B cell (primary cell): ENCODE measurements around the gene ACAP1. TPM values are rescaled to one million over a fixed set of nuclear protein-coding genes. Genes with fewer than 3 reads are reported as not detected.

ENCODE experiments used
- ATAC-seq: fragments of 200-7000 bp; cut with Tn5 transposase; one replicate; pipeline ENCODE4 v1.10.0; 2021; ENCODE audit warnings: low read depth, mild to moderate bottlenecking, moderate number of reproducible peaks, moderate library complexity
- CTCF ChIA-PET: fragments of 350-600 bp; sonication (Branson Sonifier 250); formaldehyde crosslinking; loops from one replicate; lab custom pipeline; 2021; ENCODE audit warnings: antibody characterized with exemption, inconsistent platforms; lab: Charles Lee
- POLR2A ChIA-PET: fragments of 350-600 bp; sonication (Branson Sonifier 250); formaldehyde crosslinking; loops from one replicate; lab custom pipeline; 2021; ENCODE audit warnings: antibody characterized with exemption; lab: Charles Lee
- DNase-seq: peaks from one replicate; pipeline ENCODE4 v3.0.0; 2013
- H2AFZ ChIP-seq: 2 replicates; pipeline ENCODE4 v1.6.1; 2012; ENCODE audit warnings: mild to moderate bottlenecking, low read depth, low read length; ENCODE audit not compliant: insufficient read depth, poor library complexity, severe bottlenecking
- H3K27ac ChIP-seq, 2 donors: 1 replicate in 1 of 2; 2 replicates in 1 of 2; pipeline ENCODE4 v1.5.1; 2012 to 2013; ENCODE audit warnings: low read length in 2 of 2, mild to moderate bottlenecking in 2 of 2, moderate library complexity in 1 of 2
- H3K27me3 ChIP-seq, 4 experiments: fragments of 200-600 bp in 1 of 4; sonication (generic) in 1 of 4; replicated peaks in 1 of 4; 1 replicate in 2 of 4; 2 replicates in 2 of 4; pipeline versions ENCODE4 v1.6.1 to v1.7.0; 2013 to 2016; ENCODE audit warnings: low read length in 3 of 4, mild to moderate bottlenecking in 2 of 4, mixed read lengths in 1 of 4, moderate library complexity in 1 of 4; ENCODE audit not compliant: insufficient read depth in 4 of 4, control insufficient read depth in 3 of 4; ENCODE audit errors: control extremely low read depth in 1 of 4
- H3K36me3 ChIP-seq, 2 experiments: replicated peaks in 1 of 2; 1 replicate in 1 of 2; 2 replicates in 1 of 2; pipeline versions ENCODE4 v1.6.1 to v1.7.1; 2013; ENCODE audit warnings: low read length in 1 of 2; ENCODE audit not compliant: insufficient read depth in 2 of 2, control insufficient read depth in 1 of 2; ENCODE audit errors: control extremely low read depth in 1 of 2, extremely low read depth in 1 of 2
- H3K4me1 ChIP-seq, 2 donors: fragments of 200-600 bp in 1 of 2; sonication (generic) in 1 of 2; 1 replicate in 1 of 2; 2 replicates in 1 of 2; pipeline versions ENCODE4 v1.5.1 to v1.6.1; 2013 to 2017; ENCODE audit warnings: low read length in 2 of 2; ENCODE audit not compliant: control insufficient read depth in 2 of 2, insufficient read depth in 2 of 2
- H3K4me2 ChIP-seq: replicated peaks from 2 replicates; pipeline ENCODE3; 2012; ENCODE audit warnings: mild to moderate bottlenecking, low read depth, low read length; ENCODE audit not compliant: poor library complexity, severe bottlenecking
- H3K4me3 ChIP-seq, 5 experiments: fragments of 200-600 bp in 1 of 5; sonication (generic) in 1 of 5; 1 replicate in 3 of 5; 2 replicates in 2 of 5; pipeline versions ENCODE4 v1.5.1 to v1.7.0; 2011 to 2016; ENCODE audit warnings: low read length in 4 of 5, mild to moderate bottlenecking in 4 of 5, low read depth in 2 of 5, control low read depth in 1 of 5, moderate library complexity in 1 of 5; ENCODE audit not compliant: insufficient read depth in 1 of 5; ENCODE audit errors: control extremely low read depth in 1 of 5, extremely low read depth in 1 of 5
- H3K79me2 ChIP-seq: fragments of 200-600 bp; sonication (generic); one replicate; pipeline ENCODE4 v1.6.0; 2016; ENCODE audit warnings: low read length; ENCODE audit not compliant: control insufficient read depth, insufficient read depth
- H3K9ac ChIP-seq: fragments of 200-600 bp; sonication (generic); 2 replicates; pipeline ENCODE4 v1.6.1; 2017; ENCODE audit warnings: mild to moderate bottlenecking, low read length, moderate library complexity
- H3K9me3 ChIP-seq, 3 donors: one replicate each; pipeline versions ENCODE4 v1.6.1 to v1.7.1; 2013; ENCODE audit warnings: low read length in 2 of 3; ENCODE audit not compliant: control insufficient read depth in 2 of 3, insufficient read depth in 1 of 3; ENCODE audit errors: control extremely low read depth in 1 of 3
- H4K20me1 ChIP-seq: 2 replicates; pipeline ENCODE4 v1.6.0; 2012; ENCODE audit warnings: mild to moderate bottlenecking, low read length; ENCODE audit not compliant: insufficient read depth, control insufficient read depth, poor library complexity, severe bottlenecking
- H3K27ac Mint-ChIP-seq: one replicate; pipeline ENCODE4 v1.8.0; 2021; ENCODE audit warnings: mixed read lengths
- H3K27me3 Mint-ChIP-seq: one replicate; pipeline ENCODE4 v1.8.0; 2021; ENCODE audit warnings: mixed read lengths
- H3K4me1 Mint-ChIP-seq: one replicate; pipeline ENCODE4 v1.8.0; 2021; ENCODE audit warnings: mixed read lengths
- H3K4me3 Mint-ChIP-seq: one replicate; pipeline ENCODE4 v1.8.0; 2021; ENCODE audit warnings: mixed read lengths
- H3K9me3 Mint-ChIP-seq: one replicate; pipeline ENCODE4 v1.8.0; 2022; ENCODE audit warnings: mixed read lengths; ENCODE audit not compliant: insufficient read depth
- CTCF ChIP-seq: fragments of 200-600 bp; IDR thresholded peaks from one replicate; pipeline ENCODE4 v1.8.0; 2022; ENCODE audit warnings: antibody characterized with exemption, mild to moderate bottlenecking
- EZH2 ChIP-seq: IDR thresholded peaks from 2 replicates; pipeline ENCODE4 v1.6.1; 2012; ENCODE audit warnings: borderline replicate concordance, low read depth, mild to moderate bottlenecking, moderate library complexity, low read length; ENCODE audit not compliant: insufficient read depth, poor library complexity, severe bottlenecking
- WGBS: methylation state at CpG from one replicate; pipeline ENCODE4 v1.1.5; 2013; ENCODE audit warnings: missing lambda C conversion rate; ENCODE audit not compliant: insufficient coverage; 5-methylcytosine and 5-hydroxymethylcytosine counted together
- intact Hi-C: fragments of 100-400 bp; cut with micrococcal nuclease; formaldehyde crosslinking; loops from one replicate; pipeline ENCODE4 v1.10.0; 2022
- polyA plus RNA-seq: library from polyadenylated mRNA; depleted of rRNA; stranded (reverse); fragments of >200 nt; gene quantifications from 2 replicates; pipeline ENCODE4 v1.2.3, GENCODE V29; 2012
- total RNA-seq, 2 donors: library from RNA; stranded (reverse); fragments of 120-200 nt in 1 of 2; gene quantifications; 1 replicate in 1 of 2; 2 replicates in 1 of 2; pipeline versions ENCODE4 v1.2.3 to v1.2.4, GENCODE V29; 2013 to 2022

Gene ACAP1
- total and polyA plus RNA-seq, 2 donors (not counting 1 experiment from before 2014, with no cell fraction given) = 392 to 412 TPM

- H4K20me1 ChIP-seq = peaks cover 39% of the 10 kb centered on the region
- TF ChIP-seq EZH2 (no peak), CTCF (no peak)
- Mint-ChIP-seq H3K4me1 (peaks cover 21% of the 10 kb centered on the region), H3K27ac (no peak overlapping the region), H3K4me3 (no peak overlapping the region), H3K9me3 (no peaks in the 10 kb centered on the region), H3K27me3 (no peaks in the 10 kb centered on the region)
- intact Hi-C loops = no loop called here
- H3K79me2 ChIP-seq = peaks cover 24% of the 10 kb centered on the region
- H2AFZ ChIP-seq = no peak overlapping the region
- WGBS = 93% methylated on average over 16 of the region's 19 CpGs
- H3K9ac ChIP-seq = no peak overlapping the region
- ATAC-seq (no peak), DNase-seq (peak; percentile 13)
- H3K27ac ChIP-seq = no peak overlapping the region
- no peaks in the 10 kb centered on the region for H3K9me3 ChIP-seq
- no peaks in the 10 kb centered on the region for H3K27me3 ChIP-seq
- peaks cover 10 to 19% of the 10 kb centered on the region in 2 donors for H3K4me1 ChIP-seq
- peaks cover 8 to 61% of the 10 kb centered on the region in 2 experiments for H3K36me3 ChIP-seq
- POLR2A ChIA-PET = interaction anchor here (0.5 to 1.3 kb wide), 4 partner anchors 11 to 178 kb away, joined by 3 to 6 read pairs (median 4); partner anchors contain the start of gene ACAP1
- CTCF ChIA-PET = interaction anchor here (1.1 to 4.6 kb wide), 7 partner anchors 11 to 302 kb away, joined by 3 to 42 read pairs (median 7); partner anchors contain the start of genes ACAP1 and SLC2A4
- no peak overlapping the region for H3K4me3 ChIP-seq
- no peak overlapping the region for H3K4me2 ChIP-seq
Measured at GRCh38 chr17:7347630-7348477, 11.5 kb downstream of the ACAP1 start.
